HG02623 (cell line): ENCODE measurements around the gene DCAF11.

Experiments used
- ATAC-seq: cut with Tn5 transposase; IDR thresholded peaks from one replicate; pipeline ENCODE4 v1.9.1; 2021; ENCODE audit warnings: moderate library complexity; ENCODE audit not compliant: unreplicated experiment

The DCAF11 gene

DNA sequence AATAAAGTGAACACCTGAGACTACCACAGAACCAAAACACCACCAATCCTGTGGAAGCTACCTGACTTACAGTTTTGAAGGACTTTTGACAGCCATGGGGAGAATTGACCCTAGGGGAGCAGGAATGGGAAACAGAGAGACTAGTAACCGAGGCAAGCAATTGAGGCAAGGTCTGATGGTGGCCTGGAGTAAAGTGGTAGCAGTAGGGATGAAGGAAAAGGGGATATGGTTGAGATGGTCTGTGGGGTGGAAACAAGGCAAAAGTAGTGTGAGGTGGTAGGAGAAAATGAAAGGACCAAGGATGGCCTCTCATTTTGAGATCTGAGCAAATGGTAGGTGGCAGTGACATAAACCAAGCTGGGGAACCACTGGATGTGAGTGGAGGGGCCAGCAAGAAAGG is 42.3 kb downstream of the DCAF11 start:
- no peak for ATAC-seq

DNA sequence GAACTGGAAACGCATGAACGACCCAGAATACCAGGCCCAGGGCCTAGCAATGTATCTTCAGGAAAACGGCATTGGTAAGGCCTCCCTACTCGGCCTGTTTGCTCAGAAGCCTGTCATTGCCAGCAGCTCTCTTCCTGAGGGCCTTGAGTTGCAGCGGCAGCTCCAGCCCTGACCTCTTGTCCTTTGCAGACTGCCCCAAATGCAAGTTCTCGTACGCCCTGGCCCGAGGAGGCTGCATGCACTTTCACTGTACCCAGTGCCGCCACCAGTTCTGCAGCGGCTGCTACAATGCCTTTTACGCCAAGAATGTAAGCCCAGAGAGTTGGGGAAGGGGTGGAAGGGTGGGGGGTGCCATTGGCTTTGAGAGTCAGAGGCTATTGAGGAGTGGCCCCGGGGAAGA is 42.8 kb downstream of the DCAF11 start:
- no peak for ATAC-seq

GRCh38 chr14:24159777-24160498 is 45.4 kb downstream of the DCAF11 start:
- ATAC-seq: no peak

DNA sequence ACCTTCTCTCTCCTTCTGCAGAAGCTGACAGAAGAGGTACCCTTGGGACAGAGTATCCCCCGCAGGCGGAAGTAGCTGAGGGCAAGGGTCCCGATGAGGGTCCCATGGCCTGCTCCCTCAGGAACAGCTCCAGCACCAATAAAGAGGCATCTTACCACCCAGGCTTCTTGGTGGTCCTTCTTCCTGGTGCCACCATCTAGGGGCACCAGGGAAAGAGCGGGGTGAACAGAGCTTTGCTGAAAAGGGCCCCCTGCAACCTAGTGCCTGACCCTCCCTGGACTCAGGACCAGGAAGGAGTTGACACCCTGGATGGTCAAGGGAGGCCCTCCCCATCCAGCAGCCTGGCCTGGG is 45.9 kb downstream of the DCAF11 start:
- ATAC-seq: no peak

- ATAC-seq: peak; percentile 72
These were observed 46.5 kb downstream of the DCAF11 start, which contains the start of gene IRF9 for GRCh38 chr14:24160850-24161804. IRF9 (plus strand) TSS chr14:24161265; CDS start chr14:24162145, 880 bp downstream.

DNA sequence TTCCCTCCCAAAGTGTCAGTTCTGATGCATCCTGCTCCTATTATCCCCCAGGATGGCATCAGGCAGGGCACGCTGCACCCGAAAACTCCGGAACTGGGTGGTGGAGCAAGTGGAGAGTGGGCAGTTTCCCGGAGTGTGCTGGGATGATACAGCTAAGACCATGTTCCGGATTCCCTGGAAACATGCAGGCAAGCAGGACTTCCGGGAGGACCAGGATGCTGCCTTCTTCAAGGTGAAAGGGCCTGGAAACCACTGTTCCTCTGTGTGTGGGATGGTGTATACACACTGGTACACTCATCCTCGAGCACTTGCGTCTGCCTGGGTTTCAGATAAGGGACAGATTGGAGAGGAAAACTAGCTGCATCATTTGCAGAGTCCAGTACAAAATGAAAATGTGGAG is 47.5 kb downstream of the DCAF11 start:
- ATAC-seq: no peak

- no peak for ATAC-seq
These were observed 50.0 kb downstream of the DCAF11 start for GRCh38 chr14:24164518-24164991.

GRCh38 chr14:24165785-24166184 is 51.2 kb downstream of the DCAF11 start:
- ATAC-seq: no peak

GRCh38 chr14:24167469-24168114 is 53.0 kb downstream of the DCAF11 start:
- ATAC-seq: no peak

- peak; percentile 74 for ATAC-seq
These were observed 57.1 kb downstream of the DCAF11 start, which contains the start of gene REC8 for GRCh38 chr14:24171422-24172260. REC8 (plus strand) TSS chr14:24172080; CDS start chr14:24172553, 473 bp downstream.

- no peak for ATAC-seq
These were observed 57.8 kb downstream of the DCAF11 start for GRCh38 chr14:24172261-24172860.

DNA sequence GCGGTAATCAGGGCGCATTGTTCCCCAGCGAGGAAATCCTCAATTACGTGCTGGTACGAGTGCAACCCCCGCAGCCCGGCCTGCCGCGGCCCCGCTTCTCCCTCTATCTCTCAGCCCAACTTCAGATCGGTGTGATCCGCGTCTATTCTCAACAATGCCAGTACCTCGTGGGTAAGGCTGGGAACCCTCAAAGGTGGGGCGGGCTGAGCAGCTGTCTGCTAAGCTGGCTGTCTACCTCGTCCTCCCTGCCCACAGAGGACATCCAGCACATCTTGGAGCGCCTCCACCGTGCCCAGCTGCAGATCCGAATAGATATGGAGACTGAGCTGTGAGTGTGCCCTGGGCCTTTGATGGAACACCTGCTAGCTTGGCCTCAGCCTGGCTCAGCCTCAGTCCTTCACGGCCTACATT is 58.3 kb downstream of the DCAF11 start:
- ATAC-seq: no peak
